K562 (cell line): ENCODE results near the gene DPP4.

Experiments
- RCOR1 ChIP-seq, 2 experiments: IDR thresholded peaks; 2 replicates each; pipeline ENCODE4 v1.6.1; 2012; ENCODE audit warnings: low read depth in 2 of 2, low read length in 2 of 2, borderline replicate concordance in 1 of 2, improper control_type of control experiment in 1 of 2
- SAP30 ChIP-seq: fragments of 200-600 bp; sonication (generic); IDR thresholded peaks from 2 replicates; pipeline ENCODE4 v1.6.1; 2012; ENCODE audit warnings: borderline replicate concordance, low read depth, mild to moderate bottlenecking, moderate library complexity, low read length, control low read depth, inconsistent platforms; ENCODE audit not compliant: insufficient read depth, poor library complexity, severe bottlenecking
- ZNF124 ChIP-seq: sonication (generic); formaldehyde crosslinking; IDR thresholded peaks from 2 replicates; pipeline ENCODE4 v1.8.1; 2022; ENCODE audit warnings: missing genetic modification reagents

DNA sequence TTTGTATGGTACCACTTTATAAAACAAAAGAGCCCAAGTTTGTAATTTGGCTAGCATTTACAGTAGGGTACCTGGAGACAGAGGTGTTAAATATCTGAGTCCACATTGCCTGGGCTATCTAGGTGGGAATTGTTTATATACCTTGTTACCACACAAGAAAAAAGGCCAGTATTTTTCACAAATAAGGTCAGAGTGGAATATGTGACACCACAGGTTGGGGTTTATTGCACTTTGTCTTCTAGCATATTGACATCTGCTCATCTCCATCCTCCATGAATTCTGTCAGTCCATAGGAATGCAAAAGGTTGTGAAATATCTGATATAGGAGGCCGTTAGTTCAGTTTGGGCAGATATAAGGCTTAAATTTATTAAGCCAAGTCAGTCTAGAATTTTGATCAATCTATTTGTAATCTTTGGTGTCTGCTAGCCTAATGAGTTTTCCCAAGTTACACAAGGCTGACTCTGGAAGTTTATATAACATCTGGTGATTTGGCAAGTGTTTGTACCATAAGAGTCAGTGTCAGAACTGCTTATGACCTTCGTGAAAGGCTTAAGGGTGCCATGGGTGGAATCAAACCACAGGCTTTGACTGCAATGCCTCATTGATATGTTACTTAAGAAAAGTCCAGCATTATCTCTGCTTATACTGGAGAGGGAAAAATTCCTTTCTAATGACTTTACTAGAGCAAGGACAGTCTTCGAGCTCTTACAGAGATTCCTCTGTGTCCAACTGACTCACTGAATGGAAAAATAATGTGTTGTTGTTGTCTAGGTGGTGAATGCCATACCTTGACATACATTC, 11.3 kb upstream of the DPP4 start:
- no peak for TF ChIP-seq SAP30
- TF ChIP-seq ZNF124 (CRISPR knock-in tag) = no peak
- TF ChIP-seq RCOR1 (IDR thresholded peaks at IDR 0.05; ENCODE audit: borderline replicate concordance in 1 of 2, low read depth in 2 of 2, low read length in 2 of 2) = no peak
